BJ (cell line): Measurements from ENCODE around the gene POLH. TPM values are rescaled to one million over a fixed set of nuclear protein-coding genes. Genes with fewer than 3 reads are reported as not detected.
"Not testable (repeated sequence)": the region's sequence is repeated elsewhere in the genome, so short reads cannot be mapped to it uniquely, and the experiment has no call there.

ENCODE experiments used
- CTCF ChIA-PET: fragments of 350-600 bp; formaldehyde crosslinking; extraction: SDS; loops from one replicate; lab custom pipeline; 2021; ENCODE audit warnings: antibody characterized with exemption, inconsistent platforms; lab: Yijun Ruan, JAX
- POLR2A ChIA-PET: fragments of 300-600 bp; sonication (Branson Sonifier 250); formaldehyde crosslinking; extraction: SDS; loops from one replicate; lab custom pipeline; 2021; ENCODE audit warnings: antibody characterized with exemption; lab: Charles Lee
- DNase-seq: peaks from one replicate; pipeline ENCODE4 v3.0.0-alpha.2; 2011; ENCODE audit warnings: low read depth
- H3K27me3 ChIP-seq: 2 replicates; pipeline ENCODE4 v1.6.0; 2011; ENCODE audit warnings: low read length; ENCODE audit not compliant: control insufficient read depth, insufficient read depth
- H3K36me3 ChIP-seq: 2 replicates; pipeline ENCODE4 v1.5.1; 2011; ENCODE audit warnings: low read length; ENCODE audit not compliant: control insufficient read depth, insufficient read depth
- H3K4me3 ChIP-seq: 2 replicates; pipeline ENCODE4 v1.5.1; 2011; ENCODE audit warnings: low read depth, mild to moderate bottlenecking, control low read depth, low read length
- CTCF ChIP-seq: IDR thresholded peaks from 2 replicates; pipeline ENCODE4 v1.5.1; 2011; ENCODE audit warnings: low read depth, mild to moderate bottlenecking, control low read depth, inconsistent platforms, low read length, moderate library complexity; ENCODE audit not compliant: insufficient read depth
- polyA plus RNA-seq: library from polyadenylated mRNA; depleted of rRNA; stranded (reverse); fragments of >200 nt; gene quantifications from 2 replicates; pipeline ENCODE4 v1.2.3, GENCODE V29; 2011; rRNA removed
- small RNA-seq: library from RNA; depleted of rRNA; stranded (forward); fragments of <200 nt; gene quantifications from one replicate; pipeline ENCODE3, GENCODE V24; 2012; ENCODE audit warnings: low replicate concordance, low read depth; ENCODE audit not compliant: insufficient read length

The POLH gene
- polyA plus RNA-seq, 1 experiment = 19.6 TPM

- Histone ChIP-seq H3K36me3 (no peaks in the 10 kb centered on the region), H3K27me3 (no peaks in the 10 kb centered on the region), H3K4me3 (no peak overlapping the region)
- no peak for DNase-seq
- no peak for TF ChIP-seq CTCF
- ChIA-PET CTCF (interaction anchor here (1.1 to 2.2 kb wide), 2 partner anchors 10 to 155 kb away, joined by 3 to 16 read pairs; no protein-coding TSS in a partner anchor), POLR2A (no interaction called here)
Observed at GRCh38 chr6:43657221-43657802, 81.3 kb downstream of the POLH start.

GRCh38 chr6:43658161-43658560 lies 82.2 kb downstream of the POLH start:
- CTCF ChIA-PET = interaction anchor here (1.1 kb wide), 1 partner anchor 9 kb away, joined by 4 read pairs; no protein-coding TSS in a partner anchor
- POLR2A ChIA-PET = no interaction called here
- DNase-seq = no peak
- Histone ChIP-seq H3K27me3 (no peaks in the 10 kb centered on the region), H3K4me3 (no peak overlapping the region), H3K36me3 (no peaks in the 10 kb centered on the region)
- TF ChIP-seq CTCF = no peak

GRCh38 chr6:43662948-43663347 lies 87.0 kb downstream of the POLH start:
- CTCF ChIA-PET = interaction anchor here (0.6 to 2.9 kb wide), 3 partner anchors 99 to 416 kb away, joined by 3 to 11 read pairs (median 3); partner anchors contain the start of gene VEGFA
- H3K27me3 ChIP-seq, POLR2A ChIA-PET, H3K4me3 ChIP-seq, H3K36me3 ChIP-seq, DNase-seq: not testable (repeated sequence)

Small RNA genes lying within 50 kb of the gene (small RNA-seq; reads per million reads assigned to genes)
- gene RF00426 = not detected

Other genes starting within 250 kb of the POLH start
- 10.3 and 11.5 TPM in 2 replicates for gene ZNF318, start 206.5 kb upstream of the POLH start, polyA plus RNA-seq
- 10.6 and 27.8 TPM in 2 replicates for gene ABCC10, start 148.6 kb upstream of the POLH start, polyA plus RNA-seq
- gene DLK2, start 120.6 kb upstream of the POLH start, polyA plus RNA-seq = 2.1 and 4.8 TPM in 2 replicates
- 17.5 and 29.0 TPM in 2 replicates for gene TJAP1, start 98.6 kb upstream of the POLH start, polyA plus RNA-seq
- 0.15 and 0.33 TPM in 2 replicates for gene LRRC73, start 65.8 kb upstream of the POLH start, polyA plus RNA-seq
- 291 and 355 TPM in 2 replicates for gene YIPF3, start 59.3 kb upstream of the POLH start, polyA plus RNA-seq
- 37.5 and 41.5 TPM in 2 replicates for gene POLR1C, start 59.1 kb upstream of the POLH start, polyA plus RNA-seq
- gene XPO5, start 147 bp upstream of the POLH start, polyA plus RNA-seq = 28.0 and 37.7 TPM in 2 replicates
- gene GTPBP2, start 53.1 kb downstream of the POLH start, polyA plus RNA-seq = 107 and 148 TPM in 2 replicates
- gene MAD2L1BP, start 59.7 kb downstream of the POLH start, polyA plus RNA-seq = 37.7 and 39.3 TPM in 2 replicates
- gene RSPH9, start 68.9 kb downstream of the POLH start, polyA plus RNA-seq = 0.65 and 0.77 TPM in 2 replicates
- 57.4 and 75.0 TPM in 2 replicates for gene MRPS18A, start 111.6 kb downstream of the POLH start, polyA plus RNA-seq
- 197 and 357 TPM in 2 replicates for gene VEGFA, start 194.0 kb downstream of the POLH start, polyA plus RNA-seq